OCI-LY7 (cell line): ENCODE results near the gene PRKG1. TPM values are rescaled to one million over a fixed set of nuclear protein-coding genes. Genes with fewer than 3 reads are reported as not detected.

Source experiments
- BruUV-seq: library from RNA; stranded (reverse); fragments of 400-500 nt; replicated peaks from 2 replicates; lab custom pipeline; 2021; lab: Mats Ljungman, UMichigan
- CTCF ChIA-PET: fragments of 300-600 bp; sonication (Branson Sonifier 250); formaldehyde crosslinking; loops from one replicate; lab custom pipeline; 2022; ENCODE audit warnings: antibody characterized with exemption; ENCODE audit not compliant: unreplicated experiment; lab: Charles Lee
- POLR2A ChIA-PET: fragments of 300-600 bp; sonication (Branson Sonifier 250); formaldehyde crosslinking; loops from one replicate; lab custom pipeline; 2022; ENCODE audit warnings: antibody characterized with exemption; lab: Charles Lee
- DNase-seq: peaks from one replicate; pipeline ENCODE4 v3.0.0-alpha.2; 2015; ENCODE audit warnings: low spot score
- H2AFZ ChIP-seq: fragments of 200-600 bp; sonication (generic), shearing (Covaris generic); 2 replicates; pipeline ENCODE4 v1.6.1; 2014; ENCODE audit warnings: mild to moderate bottlenecking, antibody characterized with exemption, low read length, moderate library complexity
- H3K27ac ChIP-seq: fragments of 200-600 bp; sonication (generic); 2 replicates; pipeline ENCODE4 v1.5.1; 2014; ENCODE audit warnings: mixed run types, low read depth, mild to moderate bottlenecking, moderate library complexity, low read length, inconsistent platforms; ENCODE audit not compliant: poor library complexity, severe bottlenecking
- H3K36me3 ChIP-seq: fragments of 200-600 bp; sonication (generic); 2 replicates; pipeline ENCODE4 v1.6.1; 2014; ENCODE audit warnings: mild to moderate bottlenecking, antibody characterized with exemption, low read length, moderate library complexity, mixed read lengths; ENCODE audit not compliant: insufficient read depth
- H3K4me1 ChIP-seq: fragments of 200-600 bp; sonication (generic); 2 replicates; pipeline ENCODE4 v1.5.1; 2014; ENCODE audit warnings: mild to moderate bottlenecking, low read length; ENCODE audit not compliant: insufficient read depth, poor library complexity, severe bottlenecking
- H3K4me2 ChIP-seq: fragments of 200-600 bp; sonication (generic); 2 replicates; pipeline ENCODE4 v1.6.1; 2014; ENCODE audit warnings: mild to moderate bottlenecking, low read length
- H3K4me3 ChIP-seq: fragments of 200-600 bp; sonication (generic); 2 replicates; pipeline ENCODE4 v1.5.1; 2014; ENCODE audit warnings: mild to moderate bottlenecking, low read depth, low read length; ENCODE audit not compliant: poor library complexity, severe bottlenecking
- H3K79me2 ChIP-seq: fragments of 200-600 bp; sonication (generic); 2 replicates; pipeline ENCODE4 v1.6.1; 2016; ENCODE audit warnings: low read depth, mild to moderate bottlenecking, low read length, moderate library complexity, mixed read lengths; ENCODE audit not compliant: insufficient read depth
- H3K9me2 ChIP-seq: fragments of 200-600 bp; sonication (generic); 2 replicates; pipeline ENCODE4 v1.6.1; 2016; ENCODE audit warnings: mild to moderate bottlenecking, low read length, mixed read lengths; ENCODE audit not compliant: insufficient read depth
- H3K9me3 ChIP-seq: fragments of 200-600 bp; sonication (generic); 2 replicates; pipeline ENCODE4 v1.6.1; 2014; ENCODE audit warnings: mild to moderate bottlenecking, mixed run types, low read length, mixed read lengths
- H4K20me1 ChIP-seq: fragments of 200-600 bp; sonication (generic); 2 replicates; pipeline ENCODE4 v1.6.1; 2014; ENCODE audit warnings: mild to moderate bottlenecking, antibody characterized with exemption, low read length, moderate library complexity, mixed read lengths; ENCODE audit not compliant: insufficient read depth
- CTCF ChIP-seq: fragments of 200-600 bp; sonication (generic); conservative IDR thresholded peaks from 2 replicates; pipeline ENCODE4 v1.5.1; 2014; ENCODE audit warnings: mild to moderate bottlenecking, antibody characterized with exemption, low read length, moderate library complexity, mixed read lengths
- EZH2phosphoT487 ChIP-seq: fragments of 200-600 bp; sonication (generic); IDR thresholded peaks from 2 replicates; pipeline ENCODE4 v1.6.1; 2018; ENCODE audit warnings: low read depth, borderline replicate concordance, mild to moderate bottlenecking, mixed run types, antibody characterized with exemption, low read length, moderate library complexity, mixed read lengths
- intact Hi-C: fragments of 100-400 bp; cut with micrococcal nuclease; formaldehyde crosslinking; loops from one replicate; pipeline ENCODE4 v1.10.0; 2022; ENCODE audit not compliant: unreplicated experiment
- total RNA-seq, 2 experiments: library from RNA; depleted of rRNA in 1 of 2; stranded (reverse); fragments of >200 nt in 1 of 2; shearing (Covaris generic) in 1 of 2; gene quantifications; 2 replicates each; pipeline ENCODE4 v1.2.3, GENCODE V29; 2014 to 2022

Gene PRKG1
- total RNA-seq, 2 experiments from 2014 or later = not detected

GRCh38 chr10:52119507-52119906 is 1045.2 kb downstream of the PRKG1 start:
- H3K36me3 ChIP-seq = no peaks in the 10 kb centered on the region
- POLR2A ChIA-PET = no interaction called here
- H3K4me2 ChIP-seq = no peak overlapping the region
- CTCF ChIA-PET = no interaction called here
- TF ChIP-seq EZH2phosphoT487 (no peak), CTCF (no peak)
- DNase-seq = no peak
- H2AFZ ChIP-seq = no peak overlapping the region
- no TSS peak for BruUV-seq
- H3K4me3 ChIP-seq = no peak overlapping the region
- no peaks in the 10 kb centered on the region for H4K20me1 ChIP-seq
- no peaks in the 10 kb centered on the region for H3K4me1 ChIP-seq
- no peaks in the 10 kb centered on the region for H3K9me2 ChIP-seq
- intact Hi-C loops = no loop called here
- H3K9me3 ChIP-seq = no peaks in the 10 kb centered on the region
- no peak overlapping the region for H3K27ac ChIP-seq
- no peaks in the 10 kb centered on the region for H3K79me2 ChIP-seq

- Histone ChIP-seq H3K9me2 (no peaks in the 10 kb centered on the region), H3K27ac (no peak overlapping the region), H3K36me3 (no peaks in the 10 kb centered on the region), H3K4me2 (no peak overlapping the region), H3K79me2 (no peaks in the 10 kb centered on the region), H2AFZ (no peak overlapping the region), H3K4me3 (no peak overlapping the region), H3K9me3 (no peaks in the 10 kb centered on the region), H3K4me1 (no peaks in the 10 kb centered on the region), H4K20me1 (no peaks in the 10 kb centered on the region)
- CTCF ChIA-PET = no interaction called here
- POLR2A ChIA-PET = interaction anchor here (1.1 kb wide), 1 partner anchor 29 kb away, joined by 3 read pairs; no protein-coding TSS in a partner anchor
- DNase-seq = no peak
- BruUV-seq = no TSS peak
- TF ChIP-seq CTCF (no peak), EZH2phosphoT487 (no peak)
- intact Hi-C loops = no loop called here
These were observed 1047.4 kb downstream of the PRKG1 start for GRCh38 chr10:52121688-52122087.

- no peak for DNase-seq
- H2AFZ ChIP-seq = no peak overlapping the region
- H3K36me3 ChIP-seq = no peaks in the 10 kb centered on the region
- no peak for TF ChIP-seq EZH2phosphoT487
- no peak for TF ChIP-seq CTCF
- H3K79me2 ChIP-seq = no peaks in the 10 kb centered on the region
- no peaks in the 10 kb centered on the region for H3K4me1 ChIP-seq
- H3K4me2 ChIP-seq = no peak overlapping the region
- no peaks in the 10 kb centered on the region for H4K20me1 ChIP-seq
- intact Hi-C loops = no loop called here
- BruUV-seq = no TSS peak
- H3K9me2 ChIP-seq = no peaks in the 10 kb centered on the region
- H3K4me3 ChIP-seq = no peak overlapping the region
- POLR2A ChIA-PET = no interaction called here
- H3K9me3 ChIP-seq = no peaks in the 10 kb centered on the region
- CTCF ChIA-PET = no interaction called here
- H3K27ac ChIP-seq = no peak overlapping the region
These were observed 1053.9 kb downstream of the PRKG1 start for GRCh38 chr10:52128056-52128683.
